HUES64 (cell line): Measurements from ENCODE around the gene NAPB.

Experiments
- H3K27ac ChIP-seq: 2 replicates; pipeline ENCODE4 v1.7.0; 2013; ENCODE audit warnings: low read depth, low read length, inconsistent platforms
- H3K27me3 ChIP-seq: 2 replicates; pipeline ENCODE4 v1.6.1; 2013; ENCODE audit warnings: mild to moderate bottlenecking, low read length; ENCODE audit not compliant: insufficient read depth
- H3K36me3 ChIP-seq: 2 replicates; pipeline ENCODE4 v1.6.1; 2013; ENCODE audit warnings: mild to moderate bottlenecking, low read length; ENCODE audit not compliant: insufficient read depth
- H3K4me1 ChIP-seq: 2 replicates; pipeline ENCODE4 v1.6.1; 2013; ENCODE audit warnings: mild to moderate bottlenecking, low read length, moderate library complexity; ENCODE audit not compliant: insufficient read depth
- H3K4me3 ChIP-seq: 2 replicates; pipeline ENCODE4 v1.5.1; 2013; ENCODE audit warnings: mild to moderate bottlenecking, low read length, moderate library complexity
- H3K9ac ChIP-seq: 2 replicates; pipeline ENCODE4 v1.6.1; 2013; ENCODE audit warnings: mild to moderate bottlenecking, low read depth, low read length
- H3K9me3 ChIP-seq: 2 replicates; pipeline ENCODE4 v1.6.1; 2013; ENCODE audit warnings: low read depth, low read length; ENCODE audit not compliant: insufficient read depth
- WGBS: fragments of 150-250, 120-280 bp; methylation state at CpG from one replicate; pipeline ENCODE4 v1.1.7; 2013; ENCODE audit warnings: missing lambda C conversion rate; 5-methylcytosine and 5-hydroxymethylcytosine counted together

Gene NAPB

GRCh38 chr20:23415555-23415954 is 5.7 kb downstream of the NAPB start:
- Histone ChIP-seq H3K4me1 (peaks cover 6% of the 10 kb centered on the region), H3K4me3 (no peak overlapping the region), H3K36me3 (no peaks in the 10 kb centered on the region), H3K9ac (no peak overlapping the region), H3K9me3 (no peaks in the 10 kb centered on the region), H3K27me3 (no peaks in the 10 kb centered on the region), H3K27ac (no peak overlapping the region)
- 98% methylated on average over 5 of the region's 5 CpGs for WGBS

GRCh38 chr20:23414526-23415188 is 6.6 kb downstream of the NAPB start:
- Histone ChIP-seq H3K9ac (no peak overlapping the region), H3K4me3 (no peak overlapping the region), H3K4me1 (peaks cover 10% of the 10 kb centered on the region), H3K36me3 (no peaks in the 10 kb centered on the region), H3K27me3 (no peaks in the 10 kb centered on the region), H3K9me3 (no peaks in the 10 kb centered on the region), H3K27ac (no peak overlapping the region)
- 100% methylated on average over 1 of the region's 1 CpG for WGBS

GRCh38 chr20:23413862-23414422 is 7.3 kb downstream of the NAPB start:
- Histone ChIP-seq H3K9me3 (no peaks in the 10 kb centered on the region), H3K4me1 (peaks cover 9% of the 10 kb centered on the region), H3K36me3 (no peaks in the 10 kb centered on the region), H3K27ac (no peak overlapping the region), H3K27me3 (no peaks in the 10 kb centered on the region), H3K9ac (no peak overlapping the region), H3K4me3 (no peak overlapping the region)
- 94% methylated on average over 1 of the region's 3 CpGs for WGBS

DNA sequence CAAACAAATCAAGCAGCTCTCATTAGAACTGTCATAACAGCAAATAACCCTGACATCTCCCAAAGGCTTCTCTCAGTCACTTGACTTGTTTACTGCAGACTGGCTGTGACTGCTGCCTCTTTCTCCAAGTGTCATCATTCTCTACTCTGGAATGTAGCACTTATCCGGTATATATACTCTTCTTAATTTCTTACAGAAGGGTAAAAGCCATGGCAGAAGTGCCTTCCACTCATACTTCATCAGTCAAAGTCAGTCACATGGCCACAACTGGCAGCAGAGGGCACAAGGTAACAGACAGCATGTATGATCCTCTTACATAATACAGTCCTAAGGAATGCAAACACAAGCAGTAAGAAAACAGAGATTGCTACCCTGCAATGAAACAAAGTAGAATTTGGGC is 9.3 kb downstream of the NAPB start:
- Histone ChIP-seq H3K9ac (no peak overlapping the region), H3K4me1 (peaks cover 9% of the 10 kb centered on the region), H3K36me3 (no peaks in the 10 kb centered on the region), H3K27ac (no peak overlapping the region; the same call in 1 of the 2 replicates), H3K4me3 (no peak overlapping the region), H3K9me3 (no peaks in the 10 kb centered on the region), H3K27me3 (no peaks in the 10 kb centered on the region)
- WGBS: 87% methylated on average over 1 of the region's 1 CpG

- Histone ChIP-seq H3K36me3 (no peaks in the 10 kb centered on the region), H3K9me3 (no peaks in the 10 kb centered on the region), H3K4me3 (no peak overlapping the region), H3K9ac (no peak overlapping the region), H3K27me3 (no peaks in the 10 kb centered on the region), H3K4me1 (peaks cover 9% of the 10 kb centered on the region), H3K27ac (no peak overlapping the region)
- 90% methylated on average over 3 of the region's 3 CpGs for WGBS
Observed at GRCh38 chr20:23410916-23411695, 10.2 kb downstream of the NAPB start.

- Histone ChIP-seq H3K9ac (no peak overlapping the region), H3K4me1 (peaks cover 9% of the 10 kb centered on the region)
- WGBS: 85% methylated on average over 3 of the region's 3 CpGs
Observed at GRCh38 chr20:23409800-23410199, 11.5 kb downstream of the NAPB start.

GRCh38 chr20:23408957-23409356 is 12.3 kb downstream of the NAPB start:
- no peaks in the 10 kb centered on the region for H3K27me3 ChIP-seq
- H3K4me3 ChIP-seq: no peak overlapping the region
- peaks cover 9% of the 10 kb centered on the region for H3K4me1 ChIP-seq
- 0 out of 2 replicates have a peak, but pooled peaks cover 3% of the 10 kb centered on the region for H3K36me3 ChIP-seq
- WGBS: 100% methylated on average over 2 of the region's 2 CpGs
- H3K27ac ChIP-seq: no peak overlapping the region
- H3K9ac ChIP-seq: no peak overlapping the region
- H3K9me3 ChIP-seq: no peaks in the 10 kb centered on the region

More at GRCh38 chr20:23409800-23410199, 11.5 kb downstream of the NAPB start:
- no peak overlapping the region for H3K27ac ChIP-seq
- H3K9me3 ChIP-seq: no peaks in the 10 kb centered on the region
- H3K27me3 ChIP-seq: no peaks in the 10 kb centered on the region
- H3K4me3 ChIP-seq: no peak overlapping the region
- H3K36me3 ChIP-seq: no peaks in the 10 kb centered on the region

DNA sequence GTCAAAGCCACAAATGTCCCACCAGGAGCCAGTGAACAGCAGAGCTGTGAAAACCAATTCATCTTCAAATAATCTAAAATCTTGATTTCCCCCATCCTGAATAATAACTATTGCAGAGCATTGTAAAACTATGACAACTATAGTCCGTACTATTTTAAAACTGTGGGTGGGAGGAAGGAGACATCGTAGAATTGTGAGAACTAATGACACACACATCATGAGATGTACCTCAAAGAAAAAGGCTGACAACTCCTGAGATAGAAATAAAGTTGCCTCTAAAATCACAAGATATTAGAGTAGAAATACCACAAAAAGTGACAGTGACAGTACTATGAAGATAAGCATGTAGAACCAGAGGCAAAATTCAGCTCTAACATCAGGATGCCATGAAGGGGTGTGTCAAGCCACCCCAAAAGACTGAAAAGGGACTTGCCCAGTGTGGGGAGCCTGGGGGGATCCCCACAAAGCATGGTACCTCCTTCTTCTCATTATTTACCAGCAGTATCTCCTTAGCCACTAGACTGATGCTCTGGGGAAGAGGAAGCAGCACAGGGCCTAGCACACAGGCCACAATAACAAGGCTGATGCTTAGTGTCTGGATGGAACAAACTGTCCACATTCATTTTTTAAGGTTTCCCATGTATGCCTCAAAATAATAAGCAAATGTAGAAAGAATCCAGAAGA is 13.4 kb downstream of the NAPB start:
- Histone ChIP-seq H3K4me3 (no peak overlapping the region), H3K9me3 (no peaks in the 10 kb centered on the region), H3K27ac (no peak overlapping the region), H3K36me3 (0 out of 2 replicates have a peak, but pooled peaks cover 3% of the 10 kb centered on the region), H3K4me1 (peaks cover 9% of the 10 kb centered on the region), H3K9ac (no peak overlapping the region), H3K27me3 (no peaks in the 10 kb centered on the region)
- no CpG with 5 or more reads among the region's 2 CpGs for WGBS

- Histone ChIP-seq H3K4me3 (no peak overlapping the region), H3K27ac (no peak overlapping the region), H3K36me3 (peaks cover 12% of the 10 kb centered on the region), H3K9me3 (no peaks in the 10 kb centered on the region), H3K27me3 (no peaks in the 10 kb centered on the region), H3K4me1 (peaks cover 9% of the 10 kb centered on the region), H3K9ac (no peak overlapping the region)
- 100% methylated on average over 1 of the region's 1 CpG for WGBS
Observed at GRCh38 chr20:23406880-23407279, 14.4 kb downstream of the NAPB start.

GRCh38 chr20:23404196-23404595 is 17.1 kb downstream of the NAPB start:
- Histone ChIP-seq H3K36me3 (peaks cover 27% of the 10 kb centered on the region), H3K27ac (no peak overlapping the region), H3K4me3 (no peak overlapping the region), H3K9ac (no peak overlapping the region), H3K27me3 (no peaks in the 10 kb centered on the region), H3K4me1 (no peaks in the 10 kb centered on the region), H3K9me3 (no peaks in the 10 kb centered on the region)
- WGBS: 95% methylated on average over 3 of the region's 3 CpGs

DNA sequence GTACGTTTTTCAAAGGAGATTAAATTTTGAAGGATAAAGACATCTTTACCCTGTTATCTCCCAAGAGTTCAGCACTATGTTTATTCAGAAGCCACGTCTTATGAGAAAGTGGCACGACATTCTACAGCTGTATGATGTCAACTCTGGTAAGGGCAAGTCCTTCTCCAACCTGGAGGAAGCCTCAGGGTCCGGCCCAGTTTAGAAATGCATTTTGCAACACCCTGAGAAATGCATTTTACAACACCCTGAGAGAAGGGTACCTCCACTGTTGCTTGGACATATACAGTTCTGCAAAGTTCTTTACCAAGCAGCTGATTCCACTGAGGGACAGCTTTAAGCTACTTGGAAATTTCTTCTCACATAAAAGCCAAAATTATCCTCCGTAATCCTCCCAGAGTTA is 17.5 kb downstream of the NAPB start:
- H3K4me3 ChIP-seq: no peak overlapping the region
- 94% methylated on average over 5 of the region's 5 CpGs for WGBS
- H3K27ac ChIP-seq: no peak overlapping the region
- no peak overlapping the region for H3K9ac ChIP-seq
- H3K27me3 ChIP-seq: no peaks in the 10 kb centered on the region
- H3K4me1 ChIP-seq: no peaks in the 10 kb centered on the region
- peaks cover 27% of the 10 kb centered on the region for H3K36me3 ChIP-seq
- H3K9me3 ChIP-seq: no peaks in the 10 kb centered on the region
